Measurements from ENCODE around the gene CRABP2. TPM values are rescaled to one million over a fixed set of nuclear protein-coding genes. Genes with fewer than 3 reads are reported as not detected.

The CRABP2 gene
- total and polyA plus RNA-seq, 2 donors (not counting 1 experiment from before 2014, with no cell fraction given): 0.89 to 1.2 TPM

DNA sequence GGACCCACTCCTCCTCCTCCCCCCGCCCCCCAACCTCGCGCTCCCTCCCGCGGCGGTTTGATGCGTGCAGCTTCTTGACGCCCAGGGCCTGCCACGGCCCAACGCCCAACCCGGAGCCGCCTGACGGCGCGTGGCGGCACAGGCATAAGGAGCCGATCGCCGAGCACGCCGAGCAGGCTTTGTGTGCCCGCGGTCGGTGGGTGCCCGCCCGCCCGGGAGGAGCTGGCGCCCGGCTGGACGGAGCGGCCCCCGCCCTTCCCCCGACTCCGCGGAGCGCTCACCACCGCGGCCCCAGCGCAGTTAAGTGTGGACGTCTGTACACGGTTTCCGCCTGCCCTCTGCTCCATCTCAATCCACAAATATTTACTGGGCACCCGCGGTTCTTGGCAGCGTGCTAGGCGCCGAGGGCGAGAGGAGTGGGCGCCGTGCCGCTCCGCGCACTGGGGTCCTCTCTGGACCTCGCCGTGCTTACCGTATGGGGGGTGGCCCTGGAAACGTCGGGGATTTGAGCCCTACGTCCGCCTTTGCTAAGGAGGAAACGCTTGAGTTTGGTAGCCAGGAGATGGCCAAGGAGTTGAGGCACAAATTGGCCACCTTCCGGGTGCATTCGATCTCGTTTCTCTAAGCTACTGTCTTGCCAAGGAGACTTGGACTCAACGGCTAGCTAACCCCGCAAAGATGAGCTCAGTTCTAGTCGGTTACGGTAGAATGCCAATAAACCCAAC lies 46.5 kb upstream of the CRABP2 start:
- TF ChIP-seq CTCF (IDR thresholded peaks at IDR 0.05) (no peak), EZH2 (IDR thresholded peaks at IDR 0.05; ENCODE audit: borderline replicate concordance, insufficient read depth, low read depth, low read length, poor library complexity, severe bottlenecking) (no peak)
- Mint-ChIP-seq H3K4me1 (peaks cover 64% of the 10 kb centered on the region), H3K4me3 (peak overlapping the region; percentile 93), H3K27me3 (no peaks in the 10 kb centered on the region), H3K27ac (peak overlapping the region; percentile 94), H3K9me3 (ENCODE audit: insufficient read depth) (no peaks in the 10 kb centered on the region)
- peak; percentile 88 for ATAC-seq (ENCODE audit: low read depth)
- WGBS (ENCODE audit: insufficient coverage): under 1% methylated on average over 64 of the region's 68 CpGs
- Histone ChIP-seq H2AFZ (ENCODE audit: insufficient read depth, low read depth, low read length, poor library complexity, severe bottlenecking) (peak overlapping the region; percentile 82), H3K36me3 (replicated peaks in 1 of 2; ENCODE audit: control extremely low read depth in 1 of 2, control insufficient read depth in 1 of 2, extremely low read depth in 1 of 2, insufficient read depth in 2 of 2, low read length in 1 of 2) (no peaks in the 10 kb centered on the region), H3K79me2 (ENCODE audit: control insufficient read depth, insufficient read depth, low read length) (peaks cover 54% of the 10 kb centered on the region), H3K4me1 (ENCODE audit: control insufficient read depth in 2 of 2, insufficient read depth in 2 of 2, low read length in 2 of 2) (peaks cover 46 to 63% of the 10 kb centered on the region in 2 donors), H3K27me3 (replicated peaks in 1 of 4; ENCODE audit: control extremely low read depth in 1 of 4, control insufficient read depth in 3 of 4, insufficient read depth in 4 of 4, low read length in 3 of 4) (no peaks in the 10 kb centered on the region), H3K9me3 (ENCODE audit: control extremely low read depth in 1 of 3, control insufficient read depth in 2 of 3, insufficient read depth in 1 of 3, low read length in 2 of 3) (no peaks in the 10 kb centered on the region), H3K27ac (ENCODE audit: low read length in 2 of 2) (peak overlapping the region; percentile 58 to 82), H3K4me2 (replicated peaks; ENCODE audit: low read depth, low read length, poor library complexity, severe bottlenecking) (peak overlapping the region; percentile 78), H3K4me3 (ENCODE audit: control extremely low read depth in 1 of 5, extremely low read depth in 1 of 5, insufficient read depth in 1 of 5, low read depth in 2 of 5, low read length in 4 of 5) (peak overlapping the region; percentile 72 to 95 (median 86)), H3K9ac (ENCODE audit: low read length) (peak overlapping the region; percentile 78), H4K20me1 (ENCODE audit: control insufficient read depth, insufficient read depth, low read length, poor library complexity, severe bottlenecking) (peaks cover 16% of the 10 kb centered on the region)
- POLR2A ChIA-PET: interaction anchor here (0.6 to 2.6 kb wide), 10 partner anchors 9 to 539 kb away, joined by 3 to 29 read pairs (median 4); partner anchors contain the start of genes GLMP, ISG20L2, METTL25B and MRPL24
- intact Hi-C loops (cut with micrococcal nuclease): loop anchor here (1.0 to 5.0 kb wide), 4 partner anchors 11 to 415 kb away; partner anchors contain the start of genes CCT3, ISG20L2, METTL25B and MRPL24
- CTCF ChIA-PET: interaction anchor here (1.0 to 3.2 kb wide), 7 partner anchors 11 to 63 kb away, joined by 3 to 24 read pairs (median 7); partner anchors contain the start of genes ISG20L2, METTL25B, MRPL24 and PRCC
- peak; percentile 95 for DNase-seq

DNA sequence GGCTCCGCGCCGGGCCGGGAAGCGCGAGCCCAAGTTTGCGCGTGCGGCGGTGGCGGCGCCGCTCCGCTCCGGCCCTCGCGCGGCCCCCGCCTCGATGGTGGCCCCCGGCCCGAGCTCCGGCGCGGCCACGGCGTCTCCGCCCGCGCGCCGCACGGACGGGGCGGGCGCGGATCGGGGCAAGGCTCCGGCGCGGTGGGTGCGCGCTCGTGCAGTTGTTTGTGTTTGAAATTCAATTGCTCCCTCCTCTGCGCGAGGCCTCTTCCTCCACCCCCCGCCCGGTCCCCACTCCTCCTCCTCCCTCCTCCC lies 46.0 kb upstream of the CRABP2 start, which contains the start of gene HDGF:
Gene HDGF (minus strand): TSS at position 225 of the 306 bp plus-strand sequence. CDS start 246 bp downstream, outside the sequence.
- Mint-ChIP-seq H3K27me3 (no peaks in the 10 kb centered on the region), H3K4me1 (peaks cover 68% of the 10 kb centered on the region), H3K4me3 (peak within 1 kb of the TSS; percentile 93), H3K9me3 (ENCODE audit: insufficient read depth) (no peaks in the 10 kb centered on the region), H3K27ac (peak within 1 kb of the TSS; percentile 94)
- ATAC-seq (ENCODE audit: low read depth) (no peak), DNase-seq (no peak)
- Histone ChIP-seq H3K4me2 (replicated peaks; ENCODE audit: low read depth, low read length, poor library complexity, severe bottlenecking) (peak within 1 kb of the TSS; percentile 78), H3K4me3 (ENCODE audit: control extremely low read depth in 1 of 5, extremely low read depth in 1 of 5, insufficient read depth in 1 of 5, low read depth in 2 of 5, low read length in 4 of 5) (peak within 1 kb of the TSS; percentile 72 to 95 (median 86)), H3K27me3 (replicated peaks in 1 of 4; ENCODE audit: control extremely low read depth in 1 of 4, control insufficient read depth in 3 of 4, insufficient read depth in 4 of 4, low read length in 3 of 4) (no peaks in the 10 kb centered on the region), H3K79me2 (ENCODE audit: control insufficient read depth, insufficient read depth, low read length) (peaks cover 59% of the 10 kb centered on the region), H3K36me3 (replicated peaks in 1 of 2; ENCODE audit: control extremely low read depth in 1 of 2, control insufficient read depth in 1 of 2, extremely low read depth in 1 of 2, insufficient read depth in 2 of 2, low read length in 1 of 2) (no peaks in the 10 kb centered on the region), H4K20me1 (ENCODE audit: control insufficient read depth, insufficient read depth, low read length, poor library complexity, severe bottlenecking) (peaks cover 16% of the 10 kb centered on the region), H3K9me3 (ENCODE audit: control extremely low read depth in 1 of 3, control insufficient read depth in 2 of 3, insufficient read depth in 1 of 3, low read length in 2 of 3) (no peaks in the 10 kb centered on the region), H3K9ac (ENCODE audit: low read length) (peak within 1 kb of the TSS; percentile 78), H2AFZ (ENCODE audit: insufficient read depth, low read depth, low read length, poor library complexity, severe bottlenecking) (peak within 1 kb of the TSS; percentile 82), H3K4me1 (ENCODE audit: control insufficient read depth in 2 of 2, insufficient read depth in 2 of 2, low read length in 2 of 2) (peaks cover 49 to 68% of the 10 kb centered on the region in 2 donors), H3K27ac (ENCODE audit: low read length in 2 of 2) (peak within 1 kb of the TSS; percentile 58 to 82)
- intact Hi-C loops (cut with micrococcal nuclease): loop anchor here (1.0 to 5.0 kb wide), 4 partner anchors 10 to 414 kb away; partner anchors contain the start of genes CCT3, ISG20L2, METTL25B and MRPL24
- TF ChIP-seq EZH2 (IDR thresholded peaks at IDR 0.05; ENCODE audit: borderline replicate concordance, insufficient read depth, low read depth, low read length, poor library complexity, severe bottlenecking) (no peak), CTCF (IDR thresholded peaks at IDR 0.05) (peak; percentile 6)
- ChIA-PET POLR2A (interaction anchor here (0.6 to 2.6 kb wide), 10 partner anchors 9 to 539 kb away, joined by 3 to 29 read pairs (median 5); partner anchors contain the start of genes GLMP, ISG20L2, METTL25B and MRPL24), CTCF (interaction anchor here (1.2 to 3.2 kb wide), 6 partner anchors 15 to 63 kb away, joined by 3 to 24 read pairs (median 7); partner anchors contain the start of genes ISG20L2, METTL25B and PRCC)
- WGBS (ENCODE audit: insufficient coverage): under 1% methylated on average over 47 of the region's 48 CpGs
